Testis (tissue), 3 donors: Measurements from ENCODE around the gene TLX2. TPM values are rescaled to one million over a fixed set of nuclear protein-coding genes. Genes with fewer than 3 reads are reported as not detected.
A peak's percentile ranks its signal among the peaks of the same experiment; 100 is the strongest.

Source experiments
- DNase-seq: peaks from one replicate; pipeline ENCODE4 v3.0.0-alpha.2; 2019
- H3K27ac ChIP-seq, 2 donors: fragments of 200-600 bp; sonication (generic); one replicate each; pipeline ENCODE4 v1.5.1; 2019
- H3K27me3 ChIP-seq: fragments of 200-600 bp; sonication (generic); one replicate; pipeline ENCODE4 v1.5.1; 2019
- H3K36me3 ChIP-seq: fragments of 200-600 bp; sonication (generic); one replicate; pipeline ENCODE4 v1.5.1; 2017; ENCODE audit warnings: low read depth; ENCODE audit errors: missing control alignments
- H3K4me1 ChIP-seq: fragments of 200-600 bp; sonication (generic); one replicate; pipeline ENCODE4 v1.5.1; 2019
- H3K4me3 ChIP-seq, 2 donors: fragments of 200-600 bp; sonication (generic); one replicate each; pipeline ENCODE4 v1.5.1; 2017 to 2019
- H3K9me3 ChIP-seq: fragments of 200-600 bp; sonication (generic); one replicate; pipeline ENCODE4 v1.5.1; 2017
- POLR2A ChIP-seq: fragments of 450-650 bp; IDR thresholded peaks from one replicate; pipeline ENCODE4 v1.6.1; 2017; ENCODE audit warnings: antibody characterized with exemption, mild to moderate bottlenecking, moderate library complexity
- WGBS, 2 donors: methylation state at CpG; one replicate each; pipeline ENCODE4 v1.1.5; 2018; 5-methylcytosine and 5-hydroxymethylcytosine counted together
- intact Hi-C: fragments of 100-400 bp; cut with DNase I; formaldehyde crosslinking; loops from one replicate; pipeline ENCODE4 v1.15.1; 2023; ENCODE audit warnings: low total_unique reads
- polyA plus RNA-seq: library from polyadenylated mRNA; stranded (reverse); fragments of 350-450 nt; fragmentation: Illumina TruSeq; extraction: RNeasy Lipid Tissue Mini Kit (QIAGEN cat#74804); gene quantifications from one replicate; pipeline ENCODE4 v1.2.3, GENCODE V29; 2014; ENCODE audit warnings: low read depth, low replicate concordance; ENCODE audit not compliant: insufficient read depth
- total RNA-seq, 2 donors: library from RNA; depleted of rRNA; stranded (reverse); fragments of >200 nt; gene quantifications; one replicate each; pipeline ENCODE4 v1.2.3, GENCODE V29; 2016
- TF ChIP-seq, protein P1 (sequence below), 3 experiments: fragments of 450-650 bp in 2 of 3; fragments of 200-600 bp in 1 of 3; sonication (generic) in 1 of 3; IDR thresholded peaks; one replicate each; pipeline ENCODE4 v1.5.1; 2016 to 2019; ENCODE audit warnings: antibody characterized with exemption in 3 of 3, mild to moderate bottlenecking in 2 of 3, moderate library complexity in 1 of 3

Gene TLX2
- total and polyA plus RNA-seq, 3 donors from 2014 or later = 1.1 to 4.5 (median 1.3) TPM

DNA sequence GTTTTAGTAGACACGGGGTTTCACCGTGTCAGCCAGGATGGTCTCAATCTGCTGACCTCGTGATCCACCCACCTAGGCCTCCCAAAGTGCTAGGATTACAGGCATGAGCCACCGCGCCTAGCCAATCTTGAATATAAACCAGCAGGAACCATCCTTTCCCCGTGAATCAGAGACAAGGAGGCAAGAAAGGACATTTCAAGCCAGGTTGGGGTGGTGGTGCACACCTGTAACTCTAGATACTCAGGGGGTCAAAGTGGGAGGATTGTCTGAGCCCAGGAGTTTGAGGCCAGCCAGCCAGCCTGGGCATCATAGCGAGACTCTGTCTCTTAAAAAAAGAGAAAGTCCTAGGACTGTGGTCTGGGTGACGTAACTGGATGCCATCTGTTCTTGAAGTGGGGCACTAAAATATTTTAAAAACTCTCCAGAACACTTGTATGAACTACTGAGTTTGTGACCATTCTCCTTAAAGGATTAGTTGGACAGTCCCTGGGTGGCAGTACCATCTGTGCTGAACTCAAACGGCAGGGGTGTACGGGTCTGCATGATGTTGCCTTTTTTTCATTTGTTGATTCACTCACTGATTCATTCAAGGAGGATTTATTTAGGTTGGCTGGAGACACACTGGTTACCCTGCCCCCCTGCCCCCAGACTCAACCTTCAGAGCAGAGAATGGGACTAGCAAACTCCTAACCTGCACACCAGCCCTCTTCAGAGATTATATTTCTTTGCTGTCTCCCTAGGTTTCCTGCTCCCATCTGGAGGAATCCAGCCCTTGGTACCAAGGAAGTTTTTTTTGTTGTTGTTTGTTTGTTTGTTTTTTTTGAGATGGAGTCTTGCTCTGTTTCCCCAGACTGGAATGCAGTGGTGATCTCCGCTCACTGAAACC lies 2.9 kb upstream of the TLX2 start:
- intact Hi-C loops = no loop called here
- H3K4me1 ChIP-seq = peaks cover 11% of the 10 kb centered on the region
- no peaks in the 10 kb centered on the region for H3K27me3 ChIP-seq
- no peak overlapping the region for H3K4me3 ChIP-seq
- no peak for DNase-seq
- H3K9me3 ChIP-seq = no peaks in the 10 kb centered on the region
- H3K27ac ChIP-seq = no peak overlapping the region
- H3K36me3 ChIP-seq = no peaks in the 10 kb centered on the region
- 38 to 44% methylated on average over 11 of the region's 11 CpGs for WGBS, 2 donors
- TF ChIP-seq, protein P1, sequence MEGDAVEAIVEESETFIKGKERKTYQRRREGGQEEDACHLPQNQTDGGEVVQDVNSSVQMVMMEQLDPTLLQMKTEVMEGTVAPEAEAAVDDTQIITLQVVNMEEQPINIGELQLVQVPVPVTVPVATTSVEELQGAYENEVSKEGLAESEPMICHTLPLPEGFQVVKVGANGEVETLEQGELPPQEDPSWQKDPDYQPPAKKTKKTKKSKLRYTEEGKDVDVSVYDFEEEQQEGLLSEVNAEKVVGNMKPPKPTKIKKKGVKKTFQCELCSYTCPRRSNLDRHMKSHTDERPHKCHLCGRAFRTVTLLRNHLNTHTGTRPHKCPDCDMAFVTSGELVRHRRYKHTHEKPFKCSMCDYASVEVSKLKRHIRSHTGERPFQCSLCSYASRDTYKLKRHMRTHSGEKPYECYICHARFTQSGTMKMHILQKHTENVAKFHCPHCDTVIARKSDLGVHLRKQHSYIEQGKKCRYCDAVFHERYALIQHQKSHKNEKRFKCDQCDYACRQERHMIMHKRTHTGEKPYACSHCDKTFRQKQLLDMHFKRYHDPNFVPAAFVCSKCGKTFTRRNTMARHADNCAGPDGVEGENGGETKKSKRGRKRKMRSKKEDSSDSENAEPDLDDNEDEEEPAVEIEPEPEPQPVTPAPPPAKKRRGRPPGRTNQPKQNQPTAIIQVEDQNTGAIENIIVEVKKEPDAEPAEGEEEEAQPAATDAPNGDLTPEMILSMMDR (IDR thresholded peaks at IDR 0.05) = no peak
- no peak for TF ChIP-seq POLR2A

DNA sequence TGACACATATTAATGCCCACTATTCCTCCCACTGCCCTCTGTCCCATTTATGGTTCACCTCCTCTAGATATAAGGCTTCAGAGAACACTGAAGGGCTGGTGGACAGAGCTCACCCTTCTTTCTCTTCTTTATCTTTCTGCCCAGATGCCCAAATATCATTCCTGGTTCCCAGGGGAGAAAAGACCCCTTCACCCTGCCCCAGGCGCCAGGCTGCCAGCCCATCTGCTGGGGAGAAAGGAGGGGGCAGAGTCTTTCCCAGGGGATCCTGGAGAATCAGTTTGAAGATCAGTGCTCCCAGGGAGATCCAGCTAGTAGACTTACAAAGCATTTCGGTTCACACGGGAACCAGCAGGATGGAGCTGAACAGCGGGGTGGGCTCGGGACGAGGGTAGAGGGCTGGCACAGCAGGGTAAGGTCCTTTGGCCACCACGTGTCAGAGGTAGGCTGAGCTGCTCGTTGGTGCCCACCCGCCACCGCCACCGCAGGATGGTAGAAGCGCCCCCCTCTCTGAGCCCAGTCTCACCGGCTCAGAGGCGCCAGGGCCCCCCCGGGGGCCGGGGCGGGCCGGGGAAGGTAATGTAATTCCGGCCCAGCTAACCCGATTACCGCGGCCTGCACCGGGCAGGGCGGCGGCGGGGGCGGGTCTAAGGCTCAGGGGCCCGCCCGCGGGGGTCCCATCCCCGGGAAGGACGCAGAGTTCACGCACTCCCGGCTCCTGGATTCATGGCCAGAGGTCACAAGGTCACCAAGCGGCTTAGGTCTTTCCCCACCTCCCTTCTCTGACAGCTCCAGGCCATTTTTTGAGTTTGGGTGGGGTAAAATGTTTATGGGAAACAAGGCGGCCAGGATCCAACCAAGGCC lies 1.3 kb upstream of the TLX2 start:
- whole genome bisulfite sequencing, 2 donors = 0 to 6% methylated on average over 3 to 35 of the region's 36 CpGs
- no peak overlapping the region for H3K4me3 ChIP-seq
- H3K4me1 ChIP-seq = peaks cover 11% of the 10 kb centered on the region
- no peak for DNase-seq
- no peaks in the 10 kb centered on the region for H3K36me3 ChIP-seq
- intact Hi-C loops = no loop called here
- H3K27ac ChIP-seq = no peak overlapping the region
- H3K27me3 ChIP-seq = no peaks in the 10 kb centered on the region
- H3K9me3 ChIP-seq = no peaks in the 10 kb centered on the region
- no peak for TF ChIP-seq POLR2A
- TF ChIP-seq, protein P1 (IDR thresholded peaks at IDR 0.05) = no peak

DNA sequence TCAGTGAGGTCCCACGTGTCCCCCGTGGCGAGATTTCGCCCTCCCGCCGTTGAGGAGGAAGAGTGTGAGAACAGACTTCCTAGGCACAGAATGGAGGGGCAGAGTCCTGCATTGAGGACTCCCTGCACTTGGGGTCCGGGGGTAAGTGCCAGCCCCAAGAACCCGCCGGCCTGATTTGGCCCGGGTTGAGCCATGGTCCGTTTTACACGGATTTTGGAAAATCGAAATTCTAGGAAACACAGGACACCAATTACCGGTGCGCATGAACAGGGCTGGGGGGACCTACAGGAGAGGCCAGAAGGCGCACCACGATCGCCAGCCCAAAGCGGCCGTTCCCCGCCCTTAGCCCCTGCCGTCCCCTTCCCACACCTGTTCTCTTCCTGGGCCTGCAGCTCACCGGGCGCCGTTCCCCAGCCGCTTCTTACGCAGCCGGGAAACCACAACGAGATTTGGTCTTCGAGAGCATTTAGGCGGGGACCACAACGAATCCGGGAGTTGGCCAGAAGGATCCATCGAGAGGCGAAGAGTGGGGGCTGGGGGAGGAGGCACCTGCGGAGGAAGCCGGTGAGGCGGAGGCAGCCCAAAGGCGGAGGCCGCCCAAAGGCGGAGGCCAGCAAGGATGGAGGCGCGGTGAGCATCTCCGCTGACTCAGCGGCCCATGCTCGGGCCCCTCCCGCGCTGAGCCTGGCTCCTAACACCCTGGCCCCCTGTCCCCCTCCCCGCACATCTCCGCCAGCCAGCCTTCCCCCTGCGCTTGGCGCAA lies 464 bp upstream of the TLX2 start:
- peaks cover 5% of the 10 kb centered on the region for H3K4me1 ChIP-seq
- no peaks in the 10 kb centered on the region for H3K27me3 ChIP-seq
- H3K36me3 ChIP-seq = no peaks in the 10 kb centered on the region
- no peak for DNase-seq
- H3K9me3 ChIP-seq = no peaks in the 10 kb centered on the region
- TF ChIP-seq, protein P1 (IDR thresholded peaks at IDR 0.05) = no peak
- TF ChIP-seq POLR2A = no peak
- H3K4me3 ChIP-seq = peak overlapping the region; percentile 7 to 60
- intact Hi-C loops = no loop called here
- 4 to 5% methylated on average over 28 to 52 of the region's 52 CpGs for WGBS, 2 donors
- no peak overlapping the region for H3K27ac ChIP-seq

DNA sequence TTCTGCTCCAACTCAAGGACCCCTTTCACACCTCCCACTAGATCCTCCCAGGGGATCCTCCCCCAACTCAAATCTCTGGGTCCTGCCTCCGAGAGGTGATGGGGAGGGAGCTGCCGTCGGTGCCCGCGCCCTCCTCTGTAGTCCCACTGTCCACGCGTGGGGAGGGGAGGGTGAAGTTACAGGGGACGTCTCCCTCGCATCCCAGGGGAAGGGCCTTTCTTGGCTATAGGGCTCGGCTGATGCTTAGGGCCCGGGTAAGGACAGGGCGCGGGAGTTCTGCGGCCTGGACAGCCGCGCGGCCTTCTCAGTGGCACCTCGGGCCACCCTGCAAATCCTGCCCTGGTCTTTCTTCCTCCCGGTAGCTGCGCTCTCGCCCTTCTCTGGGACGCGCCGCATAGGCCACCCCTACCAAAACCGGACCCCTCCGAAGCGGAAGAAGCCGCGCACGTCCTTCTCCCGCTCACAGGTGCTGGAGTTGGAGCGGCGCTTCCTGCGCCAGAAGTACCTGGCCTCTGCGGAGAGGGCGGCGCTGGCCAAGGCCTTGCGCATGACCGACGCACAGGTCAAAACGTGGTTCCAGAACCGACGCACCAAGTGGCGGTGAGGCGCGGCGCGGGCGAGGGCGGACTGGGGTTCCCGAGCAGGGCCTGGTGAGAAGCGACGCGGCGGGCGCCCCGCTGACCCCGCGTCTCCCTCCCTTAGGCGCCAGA lies 1.2 kb downstream of the TLX2 start:
- H3K27me3 ChIP-seq = no peaks in the 10 kb centered on the region
- H3K4me1 ChIP-seq = peaks cover 5% of the 10 kb centered on the region
- DNase-seq = no peak
- intact Hi-C loops = no loop called here
- H3K36me3 ChIP-seq = no peaks in the 10 kb centered on the region
- no peak for TF ChIP-seq POLR2A
- TF ChIP-seq, protein P1 (IDR thresholded peaks at IDR 0.05) = no peak
- 4 to 9% methylated on average over 9 to 60 of the region's 60 CpGs for WGBS, 2 donors
- peak overlapping the region in 1 of 2 donors; percentile 24 for H3K27ac ChIP-seq
- H3K4me3 ChIP-seq = peak overlapping the region; percentile 51 to 60
- H3K9me3 ChIP-seq = no peaks in the 10 kb centered on the region
